Karpas-422 (cell line): ENCODE results near the gene SPATA18. TPM values are rescaled to one million over a fixed set of nuclear protein-coding genes. Genes with fewer than 3 reads are reported as not detected.
"Not testable (repeated sequence)": the region's sequence is repeated elsewhere in the genome, so short reads cannot be mapped to it uniquely, and the experiment has no call there.

Experiments
- DNase-seq: peaks from one replicate; pipeline ENCODE4 v3.0.0-alpha.2; 2015
- H2AFZ ChIP-seq: fragments of 200-600 bp; sonication (generic); 2 replicates; pipeline ENCODE4 v1.6.1; 2014; ENCODE audit warnings: antibody characterized with exemption, low read length, mixed read lengths
- H3K27ac ChIP-seq: fragments of 200-600 bp; sonication (generic); 2 replicates; pipeline ENCODE4 v1.5.1; 2014; ENCODE audit warnings: mild to moderate bottlenecking, low read length, moderate library complexity
- H3K27me3 ChIP-seq: fragments of 200-600 bp; sonication (generic); 2 replicates; pipeline ENCODE4 v1.6.1; 2014; ENCODE audit warnings: low read length, mixed read lengths
- H3K36me3 ChIP-seq: fragments of 200-600 bp; sonication (generic); 2 replicates; pipeline ENCODE4 v1.6.1; 2014; ENCODE audit warnings: low read length, mixed read lengths; ENCODE audit not compliant: insufficient read depth
- H3K4me1 ChIP-seq: fragments of 200-600 bp; sonication (generic); 2 replicates; pipeline ENCODE4 v1.6.1; 2014; ENCODE audit warnings: mild to moderate bottlenecking, low read length, mixed read lengths
- H3K4me2 ChIP-seq: fragments of 200-600 bp; sonication (generic); 2 replicates; pipeline ENCODE4 v1.6.1; 2014; ENCODE audit warnings: low read length, low read depth, mild to moderate bottlenecking; ENCODE audit not compliant: poor library complexity, severe bottlenecking
- H3K4me3 ChIP-seq: fragments of 200-600 bp; sonication (generic); 2 replicates; pipeline ENCODE4 v1.5.1; 2014; ENCODE audit warnings: mild to moderate bottlenecking, antibody characterized with exemption, low read length, mixed read lengths
- H3K79me2 ChIP-seq: fragments of 200-600 bp; sonication (generic); 2 replicates; pipeline ENCODE4 v1.6.1; 2014; ENCODE audit warnings: mild to moderate bottlenecking, low read length, mixed read lengths
- H3K9ac ChIP-seq: fragments of 200-600 bp; sonication (generic); 2 replicates; pipeline ENCODE4 v1.6.0; 2014; ENCODE audit warnings: low read length
- H3K9me2 ChIP-seq: fragments of 200-600 bp; sonication (generic), shearing (Covaris generic); replicated peaks from 2 replicates; pipeline ENCODE4 v1.6.0; 2014; ENCODE audit warnings: mild to moderate bottlenecking, low read length, moderate library complexity; ENCODE audit not compliant: insufficient read depth
- H3K9me3 ChIP-seq: fragments of 300-700, 200-600 bp; sonication (generic); 2 replicates; pipeline ENCODE4 v1.6.1; 2014; ENCODE audit warnings: low read length, mixed read lengths
- H4K20me1 ChIP-seq: fragments of 200-600 bp; sonication (generic); 2 replicates; pipeline ENCODE4 v1.6.1; 2014; ENCODE audit warnings: mild to moderate bottlenecking, antibody characterized with exemption, low read length, low read depth; ENCODE audit not compliant: insufficient read depth
- total RNA-seq: library from RNA; depleted of rRNA; stranded (reverse); fragments of >200 nt; shearing (Covaris generic); gene quantifications from 2 replicates; pipeline ENCODE4 v1.2.3, GENCODE V29; 2014; ENCODE audit warnings: low replicate concordance

Gene SPATA18
- total RNA-seq, 1 experiment from 2014 or later: not detected

DNA sequence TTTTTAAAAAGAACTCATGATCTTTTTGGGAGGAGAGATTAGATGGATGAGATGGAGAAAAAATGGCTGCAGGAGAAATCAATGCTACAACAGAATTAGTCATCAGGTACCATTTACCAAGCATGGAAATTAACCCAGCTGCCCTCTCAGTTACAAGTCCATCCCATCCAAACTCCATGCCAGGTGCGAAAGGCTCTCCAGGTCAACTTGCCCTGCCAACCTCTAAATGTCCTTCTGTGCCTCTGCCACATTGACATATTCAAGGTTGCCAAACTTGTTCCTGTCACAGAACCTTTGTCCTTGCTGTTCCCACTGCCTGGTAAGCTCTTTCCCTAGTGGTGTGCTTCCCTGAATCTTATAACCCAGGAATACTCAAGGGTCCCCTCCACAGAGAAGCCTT is 7.2 kb downstream of the SPATA18 start:
- no peaks in the 10 kb centered on the region for H3K9me3 ChIP-seq
- no peaks in the 10 kb centered on the region for H3K4me1 ChIP-seq
- no peak for DNase-seq

DNA sequence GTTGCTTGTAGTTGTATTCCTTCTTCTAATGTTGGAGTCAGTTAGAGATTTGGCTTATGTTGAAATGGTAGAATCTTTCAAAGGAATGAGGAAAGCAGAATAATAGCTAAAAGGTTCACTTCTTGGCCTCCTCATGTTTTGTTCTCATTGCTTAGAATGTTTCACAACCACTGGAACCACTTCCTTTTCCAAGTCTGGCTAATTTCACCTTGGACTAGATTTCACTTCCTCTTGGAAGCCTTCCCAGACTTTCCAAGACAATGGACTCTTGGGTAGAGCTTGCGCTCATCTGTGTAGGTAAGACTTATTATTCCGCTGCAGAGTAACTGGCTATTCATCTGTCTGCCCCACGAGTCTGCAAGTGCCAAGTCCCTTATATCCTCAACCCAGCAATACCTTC is 8.3 kb downstream of the SPATA18 start:
- H3K4me1 ChIP-seq: no peaks in the 10 kb centered on the region
- H3K4me2 ChIP-seq: no peak overlapping the region
- H3K9me3 ChIP-seq: no peaks in the 10 kb centered on the region
- H3K79me2 ChIP-seq: no peaks in the 10 kb centered on the region
- no peak overlapping the region for H3K27ac ChIP-seq
- H3K27me3 ChIP-seq: no peaks in the 10 kb centered on the region
- no peak overlapping the region for H3K9ac ChIP-seq
- no peak for DNase-seq
- no peak overlapping the region for H2AFZ ChIP-seq
- H3K4me3 ChIP-seq: no peak overlapping the region
- H3K9me2 ChIP-seq: no peaks in the 10 kb centered on the region
- H3K36me3 ChIP-seq: no peaks in the 10 kb centered on the region
- H4K20me1 ChIP-seq: no peaks in the 10 kb centered on the region

More for the DNA sequence above, 7.2 kb downstream of the SPATA18 start:
- Histone ChIP-seq H3K9ac (no peak overlapping the region), H2AFZ (no peak overlapping the region), H3K27me3 (no peaks in the 10 kb centered on the region), H3K79me2 (no peaks in the 10 kb centered on the region), H3K9me2 (no peaks in the 10 kb centered on the region), H3K4me2 (no peak overlapping the region), H4K20me1 (no peaks in the 10 kb centered on the region), H3K4me3 (no peak overlapping the region), H3K36me3 (no peaks in the 10 kb centered on the region), H3K27ac (no peak overlapping the region)

DNA sequence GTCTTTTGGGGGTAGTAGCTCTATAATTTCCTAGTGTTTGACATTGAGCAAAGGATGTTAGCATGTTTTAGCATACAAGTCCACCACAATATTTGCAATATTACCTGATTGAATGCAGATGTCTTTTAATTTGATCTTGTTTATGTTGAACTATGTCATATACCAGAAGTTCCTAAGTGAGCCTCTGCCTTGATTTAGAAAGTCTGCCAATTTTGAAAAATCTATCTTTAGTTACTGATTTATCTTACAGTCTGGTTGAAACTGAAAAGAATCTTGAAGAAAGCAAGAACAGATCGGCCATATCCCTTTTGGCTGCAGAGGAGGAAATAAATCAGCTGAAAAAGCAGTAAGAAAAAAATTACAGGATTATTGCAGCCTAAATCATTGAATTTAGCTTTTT is 18.5 kb downstream of the SPATA18 start:
- H3K27ac ChIP-seq: no peak overlapping the region
- no peak overlapping the region for H2AFZ ChIP-seq
- no peaks in the 10 kb centered on the region for H3K27me3 ChIP-seq
- H3K4me1 ChIP-seq: no peaks in the 10 kb centered on the region
- no peaks in the 10 kb centered on the region for H3K79me2 ChIP-seq
- H3K4me3 ChIP-seq: no peak overlapping the region
- no peaks in the 10 kb centered on the region for H3K9me3 ChIP-seq
- no peak overlapping the region for H3K4me2 ChIP-seq
- no peaks in the 10 kb centered on the region for H4K20me1 ChIP-seq
- H3K36me3 ChIP-seq: no peaks in the 10 kb centered on the region
- H3K9me2 ChIP-seq: no peaks in the 10 kb centered on the region
- no peak for DNase-seq
- no peak overlapping the region for H3K9ac ChIP-seq

DNA sequence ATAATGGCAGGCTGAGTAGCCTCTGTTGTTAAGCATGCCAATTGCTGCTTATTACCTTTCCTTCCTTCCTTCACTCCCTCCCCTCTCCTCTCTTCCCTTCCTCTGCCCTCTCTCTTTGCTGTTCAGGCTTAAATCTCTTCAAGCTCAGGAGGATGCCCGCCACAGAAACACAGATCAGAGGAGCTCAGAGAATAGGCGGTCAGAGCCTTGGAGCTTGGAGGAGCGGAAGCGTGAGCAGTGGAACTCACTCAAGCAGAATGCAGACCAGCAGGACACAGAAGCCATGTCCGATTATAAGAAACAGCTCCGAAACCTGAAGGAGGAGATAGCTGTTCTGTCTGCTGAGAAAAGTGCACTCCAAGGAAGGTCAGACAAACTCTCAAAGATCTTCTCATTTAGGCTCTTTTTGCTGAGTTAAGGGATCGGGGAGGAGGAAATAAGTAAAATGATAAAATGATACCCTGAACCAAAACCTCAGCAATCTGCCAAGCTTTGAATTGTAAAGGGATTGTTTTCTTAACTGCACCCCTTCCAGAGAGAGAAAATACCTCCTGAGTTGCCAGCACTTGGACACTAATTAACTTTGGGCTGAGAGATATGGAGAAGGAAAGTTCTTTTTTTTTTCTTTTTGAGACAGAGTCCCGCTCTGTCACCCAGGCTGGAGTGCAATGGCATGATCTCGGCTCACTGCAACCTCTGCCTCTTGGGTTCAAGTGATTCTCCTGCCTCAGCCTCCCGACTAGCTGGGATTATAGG is 20.9 kb downstream of the SPATA18 start:
- Histone ChIP-seq H3K79me2 (no peaks in the 10 kb centered on the region), H4K20me1 (no peaks in the 10 kb centered on the region)

DNA sequence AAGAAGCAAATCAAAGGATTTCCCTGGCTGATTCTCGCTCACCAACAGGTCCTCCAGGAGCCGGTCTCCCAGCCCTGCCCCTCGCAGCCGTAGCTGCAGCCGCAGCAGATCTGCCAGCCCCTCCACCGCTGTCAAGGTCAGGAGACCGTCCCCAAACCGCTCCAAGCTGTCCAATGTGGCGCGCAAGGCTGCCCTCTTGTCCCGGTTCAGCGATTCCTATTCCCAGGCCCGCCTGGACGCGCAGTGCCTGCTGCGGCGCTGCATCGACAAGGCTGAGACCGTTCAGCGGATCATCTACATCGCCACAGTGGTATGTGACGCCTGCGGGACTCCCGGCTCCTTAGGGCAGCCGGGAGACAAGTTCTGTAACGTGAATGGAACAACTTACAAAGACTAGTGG is 25.6 kb downstream of the SPATA18 start:
- H2AFZ ChIP-seq: no peak overlapping the region
- no peaks in the 10 kb centered on the region for H3K79me2 ChIP-seq
- no peaks in the 10 kb centered on the region for H3K9me3 ChIP-seq
- no peaks in the 10 kb centered on the region for H3K36me3 ChIP-seq
- no peak overlapping the region for H3K4me2 ChIP-seq
- no peak for DNase-seq
- no peaks in the 10 kb centered on the region for H3K9me2 ChIP-seq
- no peak overlapping the region for H3K4me3 ChIP-seq
- no peaks in the 10 kb centered on the region for H3K4me1 ChIP-seq
- H4K20me1 ChIP-seq: no peaks in the 10 kb centered on the region
- no peak overlapping the region for H3K27ac ChIP-seq
- H3K27me3 ChIP-seq: no peaks in the 10 kb centered on the region
- no peak overlapping the region for H3K9ac ChIP-seq

More for the DNA sequence above, 20.9 kb downstream of the SPATA18 start:
- Histone ChIP-seq H3K4me2 (no peak overlapping the region), H3K27ac (no peak overlapping the region), H3K27me3 (no peaks in the 10 kb centered on the region), H3K4me3 (no peak overlapping the region), H3K9ac (no peak overlapping the region), H3K9me3 (no peaks in the 10 kb centered on the region), H2AFZ (no peak overlapping the region), H3K36me3 (no peaks in the 10 kb centered on the region), H3K4me1 (no peaks in the 10 kb centered on the region), H3K9me2 (no peaks in the 10 kb centered on the region)
- DNase-seq: no peak

DNA sequence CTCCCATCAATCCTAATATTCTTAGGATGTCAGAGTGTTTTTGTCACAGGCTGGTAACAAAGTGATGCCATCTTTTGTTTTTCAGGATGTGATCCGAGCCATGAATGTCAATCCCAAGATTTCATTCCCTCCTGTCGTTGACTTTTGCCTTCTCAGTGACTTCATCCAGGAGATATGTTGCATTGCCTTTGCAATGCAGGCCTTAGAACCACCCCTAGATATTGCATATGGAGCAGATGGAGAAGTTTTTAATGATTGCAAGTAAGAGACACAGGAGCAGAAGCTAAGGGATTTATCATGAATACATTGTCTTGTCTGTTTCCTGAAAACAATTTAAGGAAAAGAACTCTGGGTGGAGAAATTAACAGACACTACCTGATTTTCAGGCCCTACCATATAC is 28.6 kb downstream of the SPATA18 start:
- Histone ChIP-seq H3K27ac (no peak overlapping the region), H3K36me3 (no peaks in the 10 kb centered on the region), H3K9me3 (no peaks in the 10 kb centered on the region), H3K79me2 (no peaks in the 10 kb centered on the region), H3K4me2 (no peak overlapping the region), H3K9me2 (no peaks in the 10 kb centered on the region), H3K27me3 (no peaks in the 10 kb centered on the region), H3K4me1 (no peaks in the 10 kb centered on the region), H2AFZ (no peak overlapping the region), H3K9ac (no peak overlapping the region), H3K4me3 (no peak overlapping the region), H4K20me1 (no peaks in the 10 kb centered on the region)
- DNase-seq: no peak

DNA sequence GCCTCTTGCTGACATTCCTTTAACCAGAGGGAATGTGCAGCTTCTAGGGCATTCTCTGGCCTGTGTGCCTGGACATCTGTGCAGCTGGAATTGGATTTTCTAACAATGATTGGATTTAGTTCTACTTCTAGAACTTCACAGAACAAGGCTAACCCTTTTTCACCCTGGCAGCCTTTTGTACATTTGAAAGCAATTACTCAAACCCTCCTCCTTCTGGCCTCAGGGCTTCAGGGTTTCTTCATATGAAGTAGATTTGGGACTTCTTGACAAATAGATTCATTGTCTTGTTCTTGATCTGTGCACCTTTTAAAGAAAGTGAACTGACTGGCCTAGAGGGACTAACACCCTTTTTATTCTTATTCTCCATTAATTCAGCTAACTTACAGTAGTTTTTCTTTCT is 30.1 kb downstream of the SPATA18 start:
- H3K9me2 ChIP-seq: no peaks in the 10 kb centered on the region
- no peak overlapping the region for H3K4me3 ChIP-seq
- H3K36me3 ChIP-seq: no peaks in the 10 kb centered on the region
- no peaks in the 10 kb centered on the region for H3K9me3 ChIP-seq
- no peaks in the 10 kb centered on the region for H3K79me2 ChIP-seq
- no peak overlapping the region for H2AFZ ChIP-seq
- DNase-seq: peak; percentile 33
- H3K4me1 ChIP-seq: no peaks in the 10 kb centered on the region
- no peak overlapping the region for H3K4me2 ChIP-seq
- H4K20me1 ChIP-seq: no peaks in the 10 kb centered on the region
- no peak overlapping the region for H3K27ac ChIP-seq
- H3K9ac ChIP-seq: no peak overlapping the region
- H3K27me3 ChIP-seq: no peaks in the 10 kb centered on the region

DNA sequence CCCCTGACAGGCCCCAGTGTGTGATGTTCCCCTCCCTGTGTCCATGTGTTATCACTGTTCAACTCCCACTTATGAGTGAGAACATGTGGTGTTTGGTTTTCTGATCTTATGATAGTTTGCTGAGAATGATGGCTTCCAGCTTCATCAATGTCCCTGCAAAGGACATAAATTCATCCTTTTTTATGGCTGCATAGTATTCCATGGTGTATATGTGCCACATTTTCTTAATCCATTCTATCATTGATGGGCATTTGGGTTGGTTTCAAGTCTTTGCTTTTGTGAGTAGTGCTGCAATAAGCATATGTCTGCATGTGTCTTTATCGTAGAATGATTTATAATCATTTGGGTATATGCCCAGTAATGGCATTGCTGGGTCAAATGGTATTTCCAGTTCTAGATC is 35.3 kb downstream of the SPATA18 start:
- not testable (repeated sequence) for H3K9me2 ChIP-seq, H3K9ac ChIP-seq, H2AFZ ChIP-seq, H3K27ac ChIP-seq, H3K36me3 ChIP-seq, H3K4me3 ChIP-seq, H4K20me1 ChIP-seq, DNase-seq, H3K4me2 ChIP-seq, H3K4me1 ChIP-seq, H3K9me3 ChIP-seq, H3K27me3 ChIP-seq, H3K79me2 ChIP-seq
